Kidney epithelial cell (primary cell): ENCODE measurements around the gene SLC16A10. TPM values are rescaled to one million over a fixed set of nuclear protein-coding genes. Genes with fewer than 3 reads are reported as not detected.

ENCODE experiments used
- DNase-seq: peaks from one replicate; pipeline ENCODE4 v3.0.0-alpha.2; 2010; ENCODE audit warnings: low read depth
- H3K27me3 ChIP-seq: 2 replicates; pipeline ENCODE4 v1.6.0; 2011; ENCODE audit warnings: low read length; ENCODE audit not compliant: control insufficient read depth, insufficient read depth
- H3K36me3 ChIP-seq: 2 replicates; pipeline ENCODE4 v1.5.1; 2011; ENCODE audit warnings: low read length; ENCODE audit not compliant: control insufficient read depth, insufficient read depth
- H3K4me3 ChIP-seq: 2 replicates; pipeline ENCODE4 v1.5.1; 2011; ENCODE audit warnings: low read depth, mild to moderate bottlenecking, control low read depth, low read length
- total RNA-seq: library from RNA; depleted of rRNA; stranded (reverse); fragments of >200 nt; gene quantifications from 2 replicates; pipeline ENCODE4 v1.2.3, GENCODE V29; 2015
- TF ChIP-seq, protein P1 (sequence below): IDR thresholded peaks from 2 replicates; pipeline ENCODE4 v1.5.1; 2011; ENCODE audit warnings: mild to moderate bottlenecking, moderate library complexity, low read length, control low read depth, inconsistent platforms; ENCODE audit not compliant: insufficient read depth, poor library complexity, severe bottlenecking

Gene SLC16A10
- total RNA-seq, 1 donor from 2014 or later: 1.0 TPM

DNA sequence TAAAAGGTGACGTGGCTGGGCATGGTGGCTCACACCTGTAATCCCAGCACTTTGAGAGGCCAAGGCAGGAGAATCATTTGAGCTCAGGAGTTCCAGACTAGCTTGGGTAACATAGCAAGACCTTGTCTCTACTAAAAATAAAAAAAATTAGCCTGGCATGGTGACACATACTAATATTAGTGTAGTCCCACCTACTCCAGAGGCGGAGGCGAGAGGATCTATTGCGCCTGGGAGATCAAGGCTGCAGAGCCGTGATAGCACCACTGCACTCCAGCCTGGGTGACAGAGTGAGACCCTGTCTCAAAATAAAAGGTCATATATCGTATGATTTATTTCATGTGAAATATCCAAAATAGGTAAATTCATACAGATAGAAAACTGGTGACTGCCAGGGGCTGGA is 132.5 kb downstream of the SLC16A10 start:
- H3K36me3 ChIP-seq: no peaks in the 10 kb centered on the region
- H3K27me3 ChIP-seq: no peaks in the 10 kb centered on the region
- no peak overlapping the region for H3K4me3 ChIP-seq
- no peak for DNase-seq
- TF ChIP-seq, protein P1, sequence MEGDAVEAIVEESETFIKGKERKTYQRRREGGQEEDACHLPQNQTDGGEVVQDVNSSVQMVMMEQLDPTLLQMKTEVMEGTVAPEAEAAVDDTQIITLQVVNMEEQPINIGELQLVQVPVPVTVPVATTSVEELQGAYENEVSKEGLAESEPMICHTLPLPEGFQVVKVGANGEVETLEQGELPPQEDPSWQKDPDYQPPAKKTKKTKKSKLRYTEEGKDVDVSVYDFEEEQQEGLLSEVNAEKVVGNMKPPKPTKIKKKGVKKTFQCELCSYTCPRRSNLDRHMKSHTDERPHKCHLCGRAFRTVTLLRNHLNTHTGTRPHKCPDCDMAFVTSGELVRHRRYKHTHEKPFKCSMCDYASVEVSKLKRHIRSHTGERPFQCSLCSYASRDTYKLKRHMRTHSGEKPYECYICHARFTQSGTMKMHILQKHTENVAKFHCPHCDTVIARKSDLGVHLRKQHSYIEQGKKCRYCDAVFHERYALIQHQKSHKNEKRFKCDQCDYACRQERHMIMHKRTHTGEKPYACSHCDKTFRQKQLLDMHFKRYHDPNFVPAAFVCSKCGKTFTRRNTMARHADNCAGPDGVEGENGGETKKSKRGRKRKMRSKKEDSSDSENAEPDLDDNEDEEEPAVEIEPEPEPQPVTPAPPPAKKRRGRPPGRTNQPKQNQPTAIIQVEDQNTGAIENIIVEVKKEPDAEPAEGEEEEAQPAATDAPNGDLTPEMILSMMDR: no peak

DNA sequence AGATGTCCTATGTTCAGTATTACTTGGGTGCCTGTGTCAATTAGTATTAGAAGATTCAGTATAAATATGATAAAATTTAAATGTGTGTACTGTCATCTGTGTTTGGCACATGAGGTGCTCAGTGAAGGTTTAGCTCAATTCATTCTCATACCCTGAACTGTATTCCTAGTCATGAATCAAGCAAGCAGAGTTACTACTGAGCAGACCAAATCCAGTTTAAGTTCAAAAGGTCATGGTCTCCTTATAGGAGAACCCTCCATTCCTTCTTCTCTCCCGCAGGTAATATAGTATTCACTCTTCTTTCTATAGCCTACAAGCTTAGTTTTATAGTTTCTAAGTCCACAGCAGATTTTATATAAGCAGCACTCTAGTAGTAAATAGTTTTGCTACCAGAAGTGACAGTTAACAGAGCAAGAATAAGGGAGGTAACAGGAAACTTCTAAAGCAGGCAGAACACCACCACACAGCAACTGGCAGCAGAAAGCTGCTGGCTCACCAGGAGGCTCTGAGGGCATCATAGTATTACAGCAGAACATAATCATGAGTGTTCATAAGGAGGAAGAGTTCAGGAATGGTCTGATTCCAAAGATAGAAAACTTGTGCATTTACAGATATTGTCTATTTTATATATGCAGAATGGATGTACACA is 133.2 kb downstream of the SLC16A10 start:
- TF ChIP-seq, protein P1: no peak
- H3K4me3 ChIP-seq: no peak overlapping the region
- H3K27me3 ChIP-seq: no peaks in the 10 kb centered on the region
- no peak for DNase-seq
- no peaks in the 10 kb centered on the region for H3K36me3 ChIP-seq

DNA sequence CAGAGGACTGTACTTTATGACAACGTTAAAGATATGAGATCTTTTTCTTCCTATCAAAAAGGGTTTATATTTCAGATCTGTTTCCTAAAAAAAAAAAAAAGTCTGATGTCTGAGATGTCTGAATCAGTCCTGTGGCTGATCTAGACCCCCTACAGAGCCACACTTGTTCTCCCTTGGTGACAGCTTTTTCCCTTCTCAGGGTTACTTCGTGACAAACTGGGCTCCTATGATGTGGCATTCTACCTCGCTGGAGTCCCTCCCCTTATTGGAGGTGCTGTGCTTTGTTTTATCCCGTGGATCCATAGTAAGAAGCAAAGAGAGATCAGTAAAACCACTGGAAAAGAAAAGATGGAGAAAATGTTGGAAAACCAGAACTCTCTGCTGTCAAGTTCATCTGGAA is 134.5 kb downstream of the SLC16A10 start:
- no peak for DNase-seq
- TF ChIP-seq, protein P1: no peak

DNA sequence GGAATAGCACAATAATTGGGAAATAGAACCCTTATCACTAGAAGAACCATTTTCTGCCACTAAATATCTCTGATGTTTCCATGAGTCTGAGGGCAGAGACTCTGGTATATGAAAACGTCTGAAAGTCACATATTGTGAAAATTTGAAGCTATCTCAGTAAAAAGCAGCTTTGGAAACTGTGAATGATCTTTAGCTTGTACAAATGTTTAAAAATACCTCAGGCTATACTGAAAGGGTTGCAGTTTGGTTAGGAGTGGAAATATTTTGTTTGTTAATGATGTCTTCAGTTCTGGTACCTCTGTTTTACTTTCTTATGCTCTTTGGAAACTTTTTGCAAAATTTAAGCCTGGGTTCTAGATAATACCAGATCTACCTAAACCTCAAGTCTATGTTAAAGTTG is 135.0 kb downstream of the SLC16A10 start:
- no peak for DNase-seq
- Histone ChIP-seq H3K27me3 (no peaks in the 10 kb centered on the region), H3K4me3 (no peak overlapping the region), H3K36me3 (no peaks in the 10 kb centered on the region)
- TF ChIP-seq, protein P1: no peak

More for the DNA sequence above, 134.5 kb downstream of the SLC16A10 start:
- Histone ChIP-seq H3K27me3 (no peaks in the 10 kb centered on the region), H3K4me3 (no peak overlapping the region), H3K36me3 (no peaks in the 10 kb centered on the region)

DNA sequence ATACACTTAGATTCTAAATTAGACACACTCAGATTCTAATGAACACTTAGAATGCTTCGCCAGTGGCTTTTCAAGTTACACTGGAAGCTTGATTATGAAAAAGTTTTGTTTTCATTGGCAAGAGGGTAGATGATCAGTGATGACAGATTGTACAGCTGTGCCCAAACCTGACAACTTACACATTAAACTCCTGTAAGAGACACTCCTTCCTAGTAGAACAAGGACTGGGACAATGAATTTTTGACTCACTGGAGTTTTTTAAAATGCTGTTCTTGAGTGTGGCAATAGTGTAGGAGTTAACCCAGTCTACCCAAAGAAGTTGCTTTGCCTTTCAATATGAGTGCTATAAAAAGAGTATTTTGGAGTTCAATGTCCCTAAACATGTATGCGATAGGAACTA is 140.8 kb downstream of the SLC16A10 start:
- Histone ChIP-seq H3K27me3 (no peaks in the 10 kb centered on the region), H3K36me3 (no peaks in the 10 kb centered on the region), H3K4me3 (no peak overlapping the region)
- DNase-seq: no peak
- TF ChIP-seq, protein P1: no peak

DNA sequence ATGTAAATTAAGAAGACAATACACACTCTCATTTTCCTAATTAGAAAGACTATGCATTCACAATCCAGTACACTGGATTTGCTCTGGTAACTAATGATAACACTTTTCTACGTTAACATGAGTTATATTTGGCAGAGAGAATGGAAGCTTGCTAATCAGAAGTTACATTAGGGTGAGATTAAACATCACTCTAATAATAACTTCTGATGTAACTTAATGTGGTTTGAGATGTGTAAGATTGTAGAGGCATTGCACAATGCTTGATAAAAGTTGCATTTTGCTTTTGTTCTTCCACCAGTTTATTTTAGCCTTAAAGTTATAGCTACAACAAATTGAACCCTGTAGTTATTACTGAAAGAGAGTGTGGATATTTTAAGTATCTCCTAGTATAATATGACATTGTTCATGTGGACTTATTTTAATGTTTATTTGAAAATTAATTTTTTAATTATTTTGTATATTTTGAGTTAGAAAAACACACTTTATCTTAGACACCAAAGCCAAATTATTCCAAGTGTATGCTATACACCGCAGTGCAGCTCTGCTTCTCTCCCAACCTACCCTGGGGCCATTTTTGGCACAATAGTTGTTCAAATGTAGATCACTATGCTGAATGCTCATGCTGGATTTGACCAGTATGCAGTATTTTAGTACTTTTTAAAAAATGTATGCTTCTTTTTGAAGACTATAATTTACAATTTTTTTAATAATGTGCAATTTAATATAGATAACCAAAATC is 143.2 kb downstream of the SLC16A10 start:
- Histone ChIP-seq H3K4me3 (no peak overlapping the region), H3K36me3 (no peaks in the 10 kb centered on the region), H3K27me3 (no peaks in the 10 kb centered on the region)
- TF ChIP-seq, protein P1: no peak
- no peak for DNase-seq
